Amygdala (tissue), 56 donors: ENCODE results near the gene WDR33.

ENCODE experiments used
- DNase-seq, 56 donors: peaks; one replicate each; lab custom pipeline; 2025; lab: John Stamatoyannopoulos, UW

The WDR33 gene

GRCh38 chr2:127660291-127660578 lies 150.7 kb downstream of the WDR33 start:
- no peak for DNase-seq

GRCh38 chr2:127659408-127660290 lies 151.3 kb downstream of the WDR33 start:
- DNase-seq: no peak

DNA sequence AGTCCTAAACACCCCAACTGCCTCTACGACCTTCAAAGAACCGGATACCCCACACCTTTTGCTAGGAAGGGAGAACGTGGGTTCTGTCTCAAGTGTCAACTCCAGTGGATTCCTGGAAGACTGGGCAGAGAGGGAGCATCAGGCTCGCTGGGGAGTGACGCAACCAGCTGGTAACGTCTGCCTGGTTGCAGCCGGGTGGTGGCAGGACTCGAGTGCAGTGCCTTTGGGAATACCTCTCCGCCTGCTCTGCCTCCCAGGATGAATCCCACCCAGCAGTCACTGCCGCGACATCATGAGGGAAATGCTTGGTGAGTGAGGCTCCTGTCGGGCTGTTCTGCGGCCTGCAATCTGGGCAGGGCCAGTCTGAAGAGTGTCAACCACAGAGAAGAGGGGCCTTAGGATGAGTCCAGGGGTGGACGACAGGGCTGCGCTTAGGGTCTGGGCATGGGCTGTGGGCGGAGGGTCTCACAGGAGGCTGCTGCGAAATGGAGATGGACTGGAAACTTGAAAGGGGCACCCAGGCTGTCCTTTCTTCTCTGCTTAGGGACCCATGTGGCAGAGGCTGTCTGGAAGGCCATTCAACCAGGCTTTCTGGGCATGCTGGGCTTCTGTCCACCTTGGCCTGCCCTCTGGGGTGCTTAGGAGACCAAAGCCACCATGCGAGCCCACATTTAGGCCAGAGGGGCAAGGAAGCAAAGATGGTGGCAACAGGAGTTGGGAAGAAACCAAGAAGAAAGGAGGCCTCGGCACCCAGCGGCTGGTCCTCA lies 152.1 kb downstream of the WDR33 start:
- DNase-seq: no peak

- DNase-seq: no peak
These were observed 152.8 kb downstream of the WDR33 start for GRCh38 chr2:127658146-127658545.

DNA sequence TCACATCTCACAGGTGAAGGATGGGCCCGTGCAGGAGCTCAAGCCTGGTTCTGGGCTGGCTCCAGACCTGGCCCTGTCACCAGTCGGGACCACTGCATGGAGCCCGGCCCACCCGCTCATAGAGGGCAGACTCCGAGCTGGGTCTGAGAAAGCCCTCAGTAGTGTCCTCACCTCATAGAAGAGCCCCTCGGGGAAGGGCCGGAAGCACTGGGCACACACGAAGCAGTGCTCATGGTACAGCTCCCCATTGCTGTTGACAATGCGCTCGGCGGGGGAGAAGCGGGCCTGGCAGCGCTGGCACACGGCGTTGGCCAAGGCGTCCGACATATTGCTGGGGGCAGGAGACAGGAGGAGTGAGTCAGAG lies 153.8 kb downstream of the WDR33 start:
- no peak for DNase-seq

DNA sequence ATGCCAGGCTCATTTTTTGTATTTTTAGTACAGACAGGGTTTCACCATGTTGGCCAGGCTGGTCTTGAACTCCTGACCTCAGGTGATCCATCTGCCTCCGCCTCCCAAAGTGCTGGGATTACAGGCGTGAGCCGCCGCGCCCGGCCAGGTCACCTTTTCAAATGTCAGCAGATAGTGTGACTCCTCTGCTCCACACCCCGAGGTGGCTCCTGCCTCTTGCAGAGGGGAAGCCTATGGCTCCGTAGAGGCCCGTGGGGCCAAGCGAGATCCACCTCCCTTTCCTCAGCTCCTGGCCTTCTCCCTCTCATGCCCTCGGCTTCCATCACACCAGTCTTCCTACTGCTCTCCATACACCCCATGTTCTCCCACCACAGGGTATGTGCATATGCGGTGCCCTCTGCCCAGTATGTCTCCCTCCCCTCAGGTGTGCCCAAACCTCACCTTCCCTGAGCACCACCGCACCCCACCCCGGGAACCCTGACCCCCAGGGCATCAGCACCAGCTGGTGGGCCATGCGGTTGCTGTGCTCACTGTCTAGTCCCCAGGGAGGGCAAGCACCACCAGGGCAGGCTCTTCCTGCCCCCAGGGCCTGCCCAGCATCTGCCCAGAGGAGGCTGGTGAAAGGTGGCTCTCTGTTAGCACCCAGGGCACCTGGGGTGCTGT lies 154.3 kb downstream of the WDR33 start:
- no peak for DNase-seq

DNA sequence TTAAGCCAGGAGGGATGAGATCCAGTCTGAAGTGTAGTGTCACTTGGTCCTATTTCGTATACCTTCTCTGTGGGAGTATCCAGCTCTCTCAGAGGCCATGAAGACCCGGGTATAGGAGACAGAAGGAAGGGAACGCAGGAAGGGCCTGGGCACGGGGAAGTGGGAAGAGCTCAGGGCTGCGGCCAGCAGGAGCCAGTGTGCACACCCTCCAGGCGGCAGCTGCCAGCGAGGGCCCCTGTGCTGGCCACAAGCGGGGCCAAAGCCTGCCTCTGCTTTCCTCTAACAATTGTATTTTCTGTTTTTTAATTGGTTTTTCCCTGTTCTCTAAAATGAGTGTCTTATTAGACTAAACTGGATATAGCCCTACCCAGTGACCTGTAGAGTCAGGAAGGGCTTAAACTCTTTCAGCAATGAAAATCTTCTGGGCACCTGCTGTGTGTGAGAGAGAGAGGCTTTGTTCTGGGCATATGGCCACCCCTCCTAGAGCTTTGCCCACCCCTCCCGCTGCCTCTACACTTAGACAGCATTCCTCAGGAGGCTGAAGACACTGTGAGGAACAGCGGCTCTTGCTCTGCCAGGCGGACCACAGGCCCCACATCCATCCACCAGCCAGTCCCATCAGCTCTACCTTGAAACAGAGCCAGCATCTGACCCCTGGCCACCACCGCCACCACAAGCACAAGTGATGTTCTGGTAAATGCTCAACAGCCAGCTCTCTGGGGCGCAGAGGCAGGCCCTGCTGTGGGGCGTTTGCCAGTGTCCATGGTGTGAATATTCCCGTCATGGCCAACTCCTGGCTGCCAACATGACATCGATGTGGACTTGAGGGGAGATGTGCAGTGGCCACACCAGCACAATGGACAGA lies 155.5 kb downstream of the WDR33 start:
- DNase-seq: no peak

GRCh38 chr2:127654838-127655175 lies 156.2 kb downstream of the WDR33 start:
- DNase-seq: no peak

GRCh38 chr2:127654084-127654837 lies 156.7 kb downstream of the WDR33 start:
- DNase-seq: no peak

DNA sequence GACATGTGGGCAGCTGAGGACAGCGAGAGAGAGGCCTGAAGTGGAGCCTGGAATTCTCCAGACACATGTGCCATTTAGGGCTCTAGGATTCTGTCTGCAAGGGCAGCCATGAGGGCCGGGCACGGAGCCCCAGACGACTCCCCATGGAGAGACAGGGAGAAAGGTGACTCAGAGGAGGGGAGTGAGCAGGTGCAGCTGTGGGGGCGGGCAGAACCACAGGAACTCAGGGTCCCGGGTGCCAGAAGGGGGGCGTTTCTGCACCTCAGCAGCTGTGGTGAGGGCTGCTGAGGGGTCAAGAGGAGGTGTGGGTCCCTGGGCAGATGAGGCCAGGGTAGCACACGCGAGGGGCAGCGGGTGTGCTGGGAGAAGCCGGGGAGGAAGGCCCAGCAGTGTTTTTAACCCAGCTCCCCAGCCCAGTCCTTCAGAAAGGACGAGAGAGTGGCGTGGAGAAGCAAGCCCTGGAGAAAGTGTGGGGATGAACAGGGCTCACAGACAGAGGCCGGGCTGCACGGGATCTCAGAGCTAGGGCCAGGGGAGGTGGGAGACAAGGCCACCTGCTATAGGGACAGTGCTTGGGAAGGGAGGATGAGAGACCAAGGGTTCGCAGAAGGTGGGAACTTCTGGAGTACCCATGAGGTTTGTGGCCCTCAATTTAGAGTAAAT lies 157.4 kb downstream of the WDR33 start:
- DNase-seq: no peak

- no peak for DNase-seq
These were observed 158.1 kb downstream of the WDR33 start for GRCh38 chr2:127652786-127653357.

- DNase-seq: peak in 49 of 56 donors; percentile 22 to 90 (median 66)
These were observed 158.9 kb downstream of the WDR33 start for GRCh38 chr2:127651971-127652550.

- DNase-seq: peak in 1 of 56 donors; percentile 28
These were observed 159.6 kb downstream of the WDR33 start for GRCh38 chr2:127651381-127651809.
